Effector CD4-positive, alpha-beta T cell (primary cell): ENCODE results near the gene ST3GAL5.
"Not testable (repeated sequence)": the region's sequence is repeated elsewhere in the genome, so short reads cannot be mapped to it uniquely, and the experiment has no call there.

ENCODE experiments used
- DNase-seq: peaks from one replicate; pipeline ENCODE4 v3.0.0-alpha.2; 2020

ST3GAL5 gene

GRCh38 chr2:85830645-85831044, 58.1 kb downstream of the ST3GAL5 start:
- DNase-seq: no peak

GRCh38 chr2:85829394-85829793, 59.4 kb downstream of the ST3GAL5 start:
- DNase-seq: not testable (repeated sequence)

GRCh38 chr2:85828725-85829124, 60.1 kb downstream of the ST3GAL5 start:
- no peak for DNase-seq

GRCh38 chr2:85827879-85828569, 60.8 kb downstream of the ST3GAL5 start:
- no peak for DNase-seq

GRCh38 chr2:85826990-85827878, 61.6 kb downstream of the ST3GAL5 start:
- DNase-seq: peak; percentile 75

GRCh38 chr2:85823951-85824350, 64.8 kb downstream of the ST3GAL5 start:
- DNase-seq: no peak

GRCh38 chr2:85822766-85823165, 66.0 kb downstream of the ST3GAL5 start:
- no peak for DNase-seq

- no peak for DNase-seq
Observed at GRCh38 chr2:85819811-85820510, 68.8 kb downstream of the ST3GAL5 start.

- no peak for DNase-seq
Observed at GRCh38 chr2:85814802-85815550, 73.8 kb downstream of the ST3GAL5 start.

- DNase-seq: peak; percentile 66
Observed at GRCh38 chr2:85813982-85814801, 74.6 kb downstream of the ST3GAL5 start.

- no peak for DNase-seq
Observed at GRCh38 chr2:85813211-85813981, 75.4 kb downstream of the ST3GAL5 start.

- no peak for DNase-seq
Observed at GRCh38 chr2:85812094-85812735, 76.6 kb downstream of the ST3GAL5 start.

GRCh38 chr2:85811180-85812093, 77.4 kb downstream of the ST3GAL5 start:
- DNase-seq: no peak

GRCh38 chr2:85810371-85811179, 78.2 kb downstream of the ST3GAL5 start:
- no peak for DNase-seq

- DNase-seq: no peak
Observed at GRCh38 chr2:85807756-85808155, 81.0 kb downstream of the ST3GAL5 start.

GRCh38 chr2:85806358-85807118, 82.3 kb downstream of the ST3GAL5 start:
- no peak for DNase-seq

- DNase-seq: no peak
Observed at GRCh38 chr2:85804583-85804982, 84.2 kb downstream of the ST3GAL5 start.
